Measurements from ENCODE around the gene RNF112. TPM values are rescaled to one million over a fixed set of nuclear protein-coding genes. Genes with fewer than 3 reads are reported as not detected.

The RNF112 gene
- total RNA-seq, 4 donors from 2014 or later: 1.4 to 7.6 (median 2.6) TPM

- no peak for ATAC-seq
- no peak for TF ChIP-seq POLR2AphosphoS5 (IDR thresholded peaks at IDR 0.05)
- no peak for TF ChIP-seq POLR2A (IDR thresholded peaks at IDR 0.05)
- TF ChIP-seq EP300 (IDR thresholded peaks at IDR 0.05): no peak
- TF ChIP-seq CTCF (IDR thresholded peaks at IDR 0.05): no peak
Measured at GRCh38 chr17:19372866-19373504, 38.0 kb upstream of the RNF112 start.

GRCh38 chr17:19374136-19374535, 36.9 kb upstream of the RNF112 start:
- no peak overlapping the region for H3K27ac ChIP-seq
- ATAC-seq: no peak
- H3K36me3 ChIP-seq: no peaks in the 10 kb centered on the region
- no peak overlapping the region for H3K4me3 ChIP-seq
- H3K9me3 ChIP-seq: no peaks in the 10 kb centered on the region
- H3K27me3 ChIP-seq: no peaks in the 10 kb centered on the region
- 83 to 89% methylated on average over 3 to 5 of the region's 5 CpGs for WGBS, 2 donors (ENCODE audit: low coverage in 1 of 2)
- peaks cover 0 to 37% (median 9%) of the 10 kb centered on the region in 3 donors for H3K4me1 ChIP-seq
- TF ChIP-seq POLR2A (IDR thresholded peaks at IDR 0.05) (no peak), CTCF (IDR thresholded peaks at IDR 0.05) (no peak), POLR2AphosphoS5 (IDR thresholded peaks at IDR 0.05) (no peak), EP300 (IDR thresholded peaks at IDR 0.05) (no peak)

More at GRCh38 chr17:19372866-19373504, 38.0 kb upstream of the RNF112 start:
- H3K4me3 ChIP-seq: no peak overlapping the region
- 87 to 100% methylated on average over 1 to 7 of the region's 8 CpGs for WGBS, 2 donors (ENCODE audit: low coverage in 1 of 2)
- no peaks in the 10 kb centered on the region for H3K9me3 ChIP-seq
- H3K4me1 ChIP-seq: peaks cover 0 to 32% (median 8%) of the 10 kb centered on the region in 3 donors
- no peaks in the 10 kb centered on the region for H3K27me3 ChIP-seq
- H3K27ac ChIP-seq: no peak overlapping the region
- H3K36me3 ChIP-seq: no peaks in the 10 kb centered on the region

GRCh38 chr17:19375732-19376131, 35.3 kb upstream of the RNF112 start:
- WGBS, 2 donors (ENCODE audit: low coverage in 1 of 2): 80 to 100% methylated on average over 1 of the region's 1 CpG
- Histone ChIP-seq H3K27ac (no peak overlapping the region), H3K27me3 (no peaks in the 10 kb centered on the region), H3K36me3 (peaks cover 0 to 14% of the 10 kb centered on the region in 2 donors), H3K4me3 (no peak overlapping the region), H3K4me1 (peaks cover 0 to 39% (median 13%) of the 10 kb centered on the region in 3 donors), H3K9me3 (no peaks in the 10 kb centered on the region)
- ATAC-seq: no peak
- no peak for TF ChIP-seq POLR2A (IDR thresholded peaks at IDR 0.05)
- TF ChIP-seq POLR2AphosphoS5 (IDR thresholded peaks at IDR 0.05): no peak
- TF ChIP-seq EP300 (IDR thresholded peaks at IDR 0.05): no peak
- TF ChIP-seq CTCF (IDR thresholded peaks at IDR 0.05): no peak

DNA sequence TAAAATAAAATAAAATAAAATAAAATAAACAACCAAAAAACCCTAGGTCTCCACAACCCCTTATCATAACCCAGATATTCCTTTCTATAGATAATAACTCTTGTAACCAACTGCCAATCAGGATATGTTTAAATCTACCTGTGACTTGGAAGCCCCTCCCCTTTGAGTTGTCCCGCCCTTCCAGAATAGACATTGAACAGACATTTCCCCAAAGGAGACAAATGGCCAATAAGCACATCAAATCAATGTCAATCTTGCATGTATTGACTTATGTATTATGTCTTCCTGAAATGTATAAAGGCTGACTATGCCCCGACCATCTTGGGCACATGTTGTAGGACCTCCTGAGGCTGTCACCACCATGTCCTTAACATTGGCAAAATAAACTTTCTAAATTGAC, 34.2 kb upstream of the RNF112 start:
- Histone ChIP-seq H3K27ac (peak overlapping the region; percentile 78 to 98 (median 94)), H3K9me3 (no peaks in the 10 kb centered on the region), H3K27me3 (no peaks in the 10 kb centered on the region), H3K36me3 (peaks cover 0 to 25% of the 10 kb centered on the region in 2 donors), H3K4me3 (peak overlapping the region; percentile 55 to 67), H3K4me1 (peaks cover 0 to 48% (median 13%) of the 10 kb centered on the region in 3 donors)
- no peak for ATAC-seq
- TF ChIP-seq POLR2AphosphoS5 (IDR thresholded peaks at IDR 0.05) (no peak), EP300 (IDR thresholded peaks at IDR 0.05) (no peak), POLR2A (IDR thresholded peaks at IDR 0.05) (no peak), CTCF (IDR thresholded peaks at IDR 0.05) (no peak)
- 25 to 63% methylated on average over 2 of the region's 2 CpGs for WGBS, 2 donors (ENCODE audit: low coverage in 1 of 2)
